ENCODE data around the gene C17orf50.

The C17orf50 gene

GRCh38 chr17:35732806-35733136 lies 27.9 kb upstream of the C17orf50 start:
- H3K79me2 ChIP-seq (ENCODE audit: control insufficient read depth, low read length) = no peaks in the 10 kb centered on the region
- H3K4me3 ChIP-seq (ENCODE audit: low read length) = no peak overlapping the region

GRCh38 chr17:35733366-35733765 lies 27.3 kb upstream of the C17orf50 start:
- H3K4me2 ChIP-seq (ENCODE audit: low read length) = no peak overlapping the region

More at GRCh38 chr17:35732806-35733136, 27.9 kb upstream of the C17orf50 start:
- H3K9me2 ChIP-seq (replicated peaks; ENCODE audit: control insufficient read depth, low read length) = no peaks in the 10 kb centered on the region
- no peaks in the 10 kb centered on the region for H3K36me3 ChIP-seq (ENCODE audit: control insufficient read depth, low read length)
- H3K4me2 ChIP-seq (ENCODE audit: low read length) = no peak overlapping the region
- peaks cover 23% of the 10 kb centered on the region for H3K27me3 ChIP-seq (ENCODE audit: control insufficient read depth, low read length)
- H3K27ac ChIP-seq (ENCODE audit: low read depth, low read length) = no peak overlapping the region
- no peak for TF ChIP-seq EZH2phosphoT487 (IDR thresholded peaks at IDR 0.05; ENCODE audit: borderline replicate concordance, low read length)
- TF ChIP-seq, protein P1, sequence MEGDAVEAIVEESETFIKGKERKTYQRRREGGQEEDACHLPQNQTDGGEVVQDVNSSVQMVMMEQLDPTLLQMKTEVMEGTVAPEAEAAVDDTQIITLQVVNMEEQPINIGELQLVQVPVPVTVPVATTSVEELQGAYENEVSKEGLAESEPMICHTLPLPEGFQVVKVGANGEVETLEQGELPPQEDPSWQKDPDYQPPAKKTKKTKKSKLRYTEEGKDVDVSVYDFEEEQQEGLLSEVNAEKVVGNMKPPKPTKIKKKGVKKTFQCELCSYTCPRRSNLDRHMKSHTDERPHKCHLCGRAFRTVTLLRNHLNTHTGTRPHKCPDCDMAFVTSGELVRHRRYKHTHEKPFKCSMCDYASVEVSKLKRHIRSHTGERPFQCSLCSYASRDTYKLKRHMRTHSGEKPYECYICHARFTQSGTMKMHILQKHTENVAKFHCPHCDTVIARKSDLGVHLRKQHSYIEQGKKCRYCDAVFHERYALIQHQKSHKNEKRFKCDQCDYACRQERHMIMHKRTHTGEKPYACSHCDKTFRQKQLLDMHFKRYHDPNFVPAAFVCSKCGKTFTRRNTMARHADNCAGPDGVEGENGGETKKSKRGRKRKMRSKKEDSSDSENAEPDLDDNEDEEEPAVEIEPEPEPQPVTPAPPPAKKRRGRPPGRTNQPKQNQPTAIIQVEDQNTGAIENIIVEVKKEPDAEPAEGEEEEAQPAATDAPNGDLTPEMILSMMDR (IDR thresholded peaks at IDR 0.05; ENCODE audit: low read depth, low read length, poor library complexity, severe bottlenecking) = no peak
- no peaks in the 10 kb centered on the region for H4K20me1 ChIP-seq (ENCODE audit: control insufficient read depth, insufficient read depth, low read depth, low read length)
- no peaks in the 10 kb centered on the region for H3K4me1 ChIP-seq (ENCODE audit: control insufficient read depth, low read length)
- no peaks in the 10 kb centered on the region for H3K9me3 ChIP-seq (ENCODE audit: control insufficient read depth, insufficient read depth, low read length)
- no peaks in the 10 kb centered on the region for H3F3A ChIP-seq (ENCODE audit: control insufficient read depth, insufficient read depth)

DNA sequence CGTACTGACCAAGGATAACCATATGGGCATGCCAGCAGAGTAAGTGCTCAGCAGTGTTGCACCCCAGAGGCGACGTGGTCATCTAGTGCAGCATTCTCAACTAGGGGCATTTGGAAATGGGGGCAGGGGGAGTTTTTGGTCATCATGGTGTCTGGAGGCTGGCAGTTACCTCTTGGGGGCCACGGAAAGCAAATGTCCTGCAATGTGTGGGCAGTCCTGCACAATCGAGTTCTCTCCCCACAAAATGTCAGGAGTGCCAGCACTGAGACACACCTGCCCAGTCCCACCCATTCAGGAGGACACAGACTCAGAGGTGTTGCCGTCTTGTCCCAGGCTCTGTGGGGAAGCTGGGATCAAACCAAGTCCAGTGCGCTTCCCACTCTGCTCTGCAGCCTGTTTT lies 26.3 kb upstream of the C17orf50 start:
- Histone ChIP-seq H3K79me2 (ENCODE audit: control insufficient read depth, low read length) (no peaks in the 10 kb centered on the region), H3K27ac (ENCODE audit: low read depth, low read length) (no peak overlapping the region), H3K9me3 (ENCODE audit: control insufficient read depth, insufficient read depth, low read length) (no peaks in the 10 kb centered on the region), H3K27me3 (ENCODE audit: control insufficient read depth, low read length) (peaks cover 30% of the 10 kb centered on the region), H3K9me2 (replicated peaks; ENCODE audit: control insufficient read depth, low read length) (no peaks in the 10 kb centered on the region), H4K20me1 (ENCODE audit: control insufficient read depth, insufficient read depth, low read depth, low read length) (no peaks in the 10 kb centered on the region), H3K4me1 (ENCODE audit: control insufficient read depth, low read length) (no peaks in the 10 kb centered on the region), H3F3A (ENCODE audit: control insufficient read depth, insufficient read depth) (no peaks in the 10 kb centered on the region), H3K4me2 (ENCODE audit: low read length) (no peak overlapping the region), H3K4me3 (ENCODE audit: low read length) (no peak overlapping the region), H3K36me3 (ENCODE audit: control insufficient read depth, low read length) (no peaks in the 10 kb centered on the region)
- TF ChIP-seq, protein P1 (IDR thresholded peaks at IDR 0.05; ENCODE audit: low read depth, low read length, poor library complexity, severe bottlenecking) = no peak
- TF ChIP-seq EZH2phosphoT487 (IDR thresholded peaks at IDR 0.05; ENCODE audit: borderline replicate concordance, low read length) = no peak

More at GRCh38 chr17:35733366-35733765, 27.3 kb upstream of the C17orf50 start:
- Histone ChIP-seq H3K4me3 (ENCODE audit: low read length) (no peak overlapping the region), H3K4me1 (ENCODE audit: control insufficient read depth, low read length) (no peaks in the 10 kb centered on the region), H3K27ac (ENCODE audit: low read depth, low read length) (no peak overlapping the region), H3F3A (ENCODE audit: control insufficient read depth, insufficient read depth) (no peaks in the 10 kb centered on the region), H4K20me1 (ENCODE audit: control insufficient read depth, insufficient read depth, low read depth, low read length) (no peaks in the 10 kb centered on the region), H3K79me2 (ENCODE audit: control insufficient read depth, low read length) (no peaks in the 10 kb centered on the region), H3K9me3 (ENCODE audit: control insufficient read depth, insufficient read depth, low read length) (no peaks in the 10 kb centered on the region), H3K36me3 (ENCODE audit: control insufficient read depth, low read length) (no peaks in the 10 kb centered on the region), H3K27me3 (ENCODE audit: control insufficient read depth, low read length) (peaks cover 25% of the 10 kb centered on the region), H3K9me2 (replicated peaks; ENCODE audit: control insufficient read depth, low read length) (no peaks in the 10 kb centered on the region)
- TF ChIP-seq, protein P1 (IDR thresholded peaks at IDR 0.05; ENCODE audit: low read depth, low read length, poor library complexity, severe bottlenecking) = no peak
- TF ChIP-seq EZH2phosphoT487 (IDR thresholded peaks at IDR 0.05; ENCODE audit: borderline replicate concordance, low read length) = no peak

All from DOHH2 (cell line).